ENCODE results near the gene GLIPR1L2.
A peak's percentile ranks its signal among the peaks of the same experiment; 100 is the strongest.
"Not testable (repeated sequence)": the region's sequence is repeated elsewhere in the genome, so short reads cannot be mapped to it uniquely, and the experiment has no call there.

Gene GLIPR1L2

DNA sequence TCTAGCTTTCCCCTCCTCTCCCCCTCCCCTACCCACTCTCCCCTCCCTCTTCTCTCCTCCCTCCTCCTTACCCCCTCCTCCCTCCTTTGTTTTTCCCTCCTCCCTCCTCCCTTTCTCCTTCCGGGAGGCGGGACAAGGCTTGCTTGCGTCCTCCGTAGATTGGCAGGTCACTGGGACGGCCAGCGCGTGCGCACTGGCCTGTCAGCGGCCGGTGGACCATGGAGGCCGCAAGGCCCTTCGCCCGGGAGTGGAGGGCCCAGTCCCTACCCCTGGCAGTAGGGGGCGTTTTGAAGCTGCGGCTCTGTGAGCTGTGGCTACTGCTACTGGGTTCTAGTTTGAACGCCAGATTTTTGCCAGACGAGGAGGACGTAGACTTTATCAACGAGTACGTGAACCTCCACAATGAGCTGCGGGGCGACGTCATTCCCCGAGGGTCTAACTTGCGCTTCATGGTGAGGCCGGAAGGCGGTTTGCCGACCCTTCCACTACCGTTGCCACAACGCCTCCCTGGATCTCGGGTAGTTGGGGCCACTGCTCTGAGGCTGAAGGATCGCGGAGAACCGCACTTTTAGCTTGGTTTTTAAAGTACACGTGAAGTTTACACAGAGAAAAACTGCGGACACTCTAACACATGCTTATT, at the start of gene GLIPR1L2:
TSS of gene GLIPR1L2 (plus strand) at position 191 of the 640 bp plus-strand sequence. CDS start at position 219, 28 bp downstream.
- H3K4me3 ChIP-seq (ENCODE audit: low read depth, low read length), result peak within 1 kb of the TSS; percentile 66
- ChIA-PET CTCF (interaction anchor here (0.7 to 4.2 kb wide), 35 partner anchors 8 to 702 kb away, joined by 3 to 86 read pairs (median 5); partner anchors contain the start of genes CAPS2, GLIPR1 and GLIPR1L1), POLR2A (interaction anchor here (2.2 kb wide), 1 partner anchor 90 kb away, joined by 11 read pairs; the partner anchor contains the start of gene GLIPR1)
- DNase-seq (ENCODE audit: low read depth, low spot score), result peak; percentile 84
- peak; percentile 92 for TF ChIP-seq CTCF (IDR thresholded peaks at IDR 0.05; ENCODE audit: insufficient read depth, low read length, missing control alignments)

GRCh38 chr12:75341873-75342272, 49.0 kb upstream of the GLIPR1L2 start:
- ChIA-PET CTCF (interaction anchor here (2.8 kb wide), 1 partner anchor 8 kb away, joined by 13 read pairs; the partner anchor contains the start of gene GLIPR1L1), POLR2A (no interaction called here)
- no peak for DNase-seq (ENCODE audit: low read depth, low spot score)

DNA sequence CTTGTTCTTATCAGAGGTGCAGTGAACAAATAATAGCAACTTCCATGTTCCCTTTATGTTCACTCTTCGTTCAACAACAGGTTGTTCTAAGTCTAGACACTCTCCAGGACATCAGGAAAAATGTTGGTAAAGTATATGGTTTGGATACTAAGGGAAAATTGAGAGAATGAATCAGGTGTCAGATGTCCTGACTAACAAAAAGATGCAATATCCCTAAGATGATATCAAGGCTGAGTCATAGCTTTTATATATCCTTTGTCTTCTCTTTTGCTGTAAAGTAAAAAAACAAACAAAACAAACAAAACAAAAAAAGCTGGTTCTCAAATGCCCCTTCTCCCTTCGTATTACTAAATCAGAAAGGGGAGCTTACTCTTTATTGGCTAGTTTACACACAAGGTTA, 45.4 kb upstream of the GLIPR1L2 start:
- no peak for DNase-seq (ENCODE audit: low read depth, low spot score)
- POLR2A ChIA-PET, result no interaction called here
- CTCF ChIA-PET, result interaction anchor here (1.5 kb wide), 1 partner anchor 11 kb away, joined by 9 read pairs; the partner anchor contains the start of gene GLIPR1L1
- no peak overlapping the region for H3K4me3 ChIP-seq (ENCODE audit: low read depth, low read length)
- TF ChIP-seq CTCF (IDR thresholded peaks at IDR 0.05; ENCODE audit: insufficient read depth, low read length, missing control alignments), result no peak

More at GRCh38 chr12:75341873-75342272, 49.0 kb upstream of the GLIPR1L2 start:
- no peak overlapping the region for H3K4me3 ChIP-seq (ENCODE audit: low read depth, low read length)
- TF ChIP-seq CTCF (IDR thresholded peaks at IDR 0.05; ENCODE audit: insufficient read depth, low read length, missing control alignments), result no peak

GRCh38 chr12:75346215-75346614, 44.7 kb upstream of the GLIPR1L2 start:
- CTCF ChIA-PET, result interaction anchor here (1.5 kb wide), 1 partner anchor 12 kb away, joined by 9 read pairs; the partner anchor contains the start of gene GLIPR1L1
- DNase-seq (ENCODE audit: low read depth, low spot score); POLR2A ChIA-PET: not testable (repeated sequence)

DNA sequence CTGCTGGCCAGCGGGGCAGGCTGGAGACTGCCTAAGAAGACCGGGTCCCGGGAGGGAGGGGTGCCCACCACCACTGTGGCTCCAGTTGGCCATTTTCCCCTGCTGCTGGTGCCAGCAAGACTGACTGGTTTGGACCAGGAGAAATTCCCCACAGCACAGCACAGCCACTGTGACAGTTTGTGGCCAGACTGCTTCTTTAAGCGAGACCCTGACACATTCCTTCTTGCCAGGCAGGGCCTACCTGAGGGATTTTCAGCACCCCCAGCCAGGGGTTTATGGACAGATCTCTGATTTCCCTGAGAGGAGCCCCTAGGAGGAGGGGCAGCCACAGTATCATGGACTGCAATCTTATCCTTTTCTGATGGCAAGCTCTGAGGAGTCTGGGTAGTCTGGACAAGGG, 40.9 kb upstream of the GLIPR1L2 start:
- ChIA-PET CTCF (interaction anchor here (1.5 kb wide), 1 partner anchor 15 kb away, joined by 4 read pairs; no protein-coding TSS in a partner anchor), POLR2A (no interaction called here)
- no peak for DNase-seq (ENCODE audit: low read depth, low spot score)
- no peak overlapping the region for H3K4me3 ChIP-seq (ENCODE audit: low read depth, low read length)
- no peak for TF ChIP-seq CTCF (IDR thresholded peaks at IDR 0.05; ENCODE audit: insufficient read depth, low read length, missing control alignments)

More at GRCh38 chr12:75346215-75346614, 44.7 kb upstream of the GLIPR1L2 start:
- H3K4me3 ChIP-seq (ENCODE audit: low read depth, low read length), result not testable (repeated sequence)

DNA sequence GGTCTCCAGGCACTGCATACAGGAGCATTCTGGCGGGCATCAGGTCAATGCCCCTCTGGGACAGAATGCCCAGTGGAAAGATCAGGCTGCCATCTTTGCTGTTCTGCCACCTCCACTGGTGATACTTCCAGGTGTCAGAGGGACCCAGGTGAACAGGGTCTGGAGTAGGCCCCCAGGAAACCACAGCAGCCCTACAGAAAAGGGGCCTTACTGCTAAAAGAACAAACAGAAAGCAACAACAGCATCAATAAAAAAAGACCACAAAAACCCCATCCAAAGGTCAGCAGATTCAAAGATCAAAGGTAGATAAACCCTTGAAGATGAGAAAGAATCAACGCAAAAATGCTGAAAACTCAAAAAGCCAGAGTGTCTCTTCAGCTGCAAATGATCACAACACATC, 40.5 kb upstream of the GLIPR1L2 start:
- ChIA-PET POLR2A (interaction anchor here (0.6 kb wide), 1 partner anchor 20 kb away, joined by 3 read pairs; the partner anchor contains the start of gene CAPS2), CTCF (no interaction called here)
- TF ChIP-seq CTCF (IDR thresholded peaks at IDR 0.05; ENCODE audit: insufficient read depth, low read length, missing control alignments), result no peak
- no peak for DNase-seq (ENCODE audit: low read depth, low spot score)
- H3K4me3 ChIP-seq (ENCODE audit: low read depth, low read length), result no peak overlapping the region

Measured in AG04449 (cell line).